Measurements from ENCODE around the gene HPCAL1.

- TF ChIP-seq RAD21 (IDR thresholded peaks at IDR 0.05; ENCODE audit: low read depth): no peak; the same call in 1 of the 2 replicates
- TF ChIP-seq YY1 (IDR thresholded peaks at IDR 0.05; ENCODE audit: low read depth): no peak
- no peak for TF ChIP-seq CEBPB (IDR thresholded peaks at IDR 0.05)
- no peak for TF ChIP-seq ZBTB7A (IDR thresholded peaks at IDR 0.05; ENCODE audit: low read depth)
- no peak for TF ChIP-seq FOXM1 (IDR thresholded peaks at IDR 0.05; ENCODE audit: borderline replicate concordance, low read depth)
- no peak for TF ChIP-seq TCF12 (IDR thresholded peaks at IDR 0.05; ENCODE audit: low read depth)
- TF ChIP-seq EP300 (IDR thresholded peaks at IDR 0.05; ENCODE audit: borderline replicate concordance): no peak
- no peak for TF ChIP-seq CREB1 (IDR thresholded peaks at IDR 0.05; ENCODE audit: low read depth)
- TF ChIP-seq TAF1 (IDR thresholded peaks at IDR 0.05; ENCODE audit: low read depth): no peak
Measured at GRCh38 chr2:10355471-10356438, 53.1 kb downstream of the HPCAL1 start.
